NCI-H446 treated with DMSO at 0.1 percent for 48 hours (cell line): ENCODE measurements around the gene IER5.
A peak's percentile ranks its signal among the peaks of the same experiment; 100 is the strongest.

Experiments used
- DNase-seq: peaks from one replicate; lab custom pipeline; 2025; lab: John Stamatoyannopoulos, UW

The IER5 gene

DNA sequence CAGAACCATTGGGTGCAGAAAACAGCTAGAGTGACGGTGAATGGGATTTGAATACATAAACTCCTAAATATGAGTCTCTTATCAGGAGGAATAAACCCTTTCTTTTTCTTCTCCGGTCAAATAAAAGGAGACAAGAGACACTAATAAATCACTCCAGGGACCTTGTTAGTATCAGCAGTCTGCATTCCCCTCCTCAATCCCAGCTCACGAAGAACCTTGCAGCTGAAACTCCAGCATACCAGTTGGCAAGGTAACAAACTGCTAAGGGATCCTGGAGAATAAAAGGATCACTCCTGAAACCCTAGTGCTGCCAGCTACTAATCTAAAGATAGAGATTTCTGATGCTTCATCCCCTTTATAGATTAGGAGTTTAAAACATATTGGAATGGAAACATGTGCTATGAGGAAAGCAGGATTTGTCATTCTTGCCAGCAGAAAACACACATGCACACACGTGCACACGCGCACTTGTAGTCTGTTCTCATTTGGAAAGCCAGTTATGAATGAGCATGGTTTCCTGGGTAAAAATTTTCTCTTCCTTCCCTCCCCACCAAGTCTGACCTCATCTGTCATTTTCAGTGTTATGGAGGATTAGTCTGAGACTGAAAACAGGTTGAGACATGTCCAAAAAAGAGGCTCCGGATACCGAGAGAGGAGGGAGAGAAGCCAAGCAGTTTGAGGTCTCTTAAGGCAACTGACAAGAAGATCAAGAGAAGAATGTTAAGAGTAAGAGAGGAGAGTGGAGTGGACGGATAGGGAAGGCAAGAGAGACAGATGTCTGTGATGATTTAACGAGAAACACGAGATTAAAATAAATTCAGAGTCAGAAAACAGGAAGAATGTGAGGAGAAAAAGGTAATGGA is 10.9 kb downstream of the IER5 start:
- DNase-seq, result peak; percentile 83

DNA sequence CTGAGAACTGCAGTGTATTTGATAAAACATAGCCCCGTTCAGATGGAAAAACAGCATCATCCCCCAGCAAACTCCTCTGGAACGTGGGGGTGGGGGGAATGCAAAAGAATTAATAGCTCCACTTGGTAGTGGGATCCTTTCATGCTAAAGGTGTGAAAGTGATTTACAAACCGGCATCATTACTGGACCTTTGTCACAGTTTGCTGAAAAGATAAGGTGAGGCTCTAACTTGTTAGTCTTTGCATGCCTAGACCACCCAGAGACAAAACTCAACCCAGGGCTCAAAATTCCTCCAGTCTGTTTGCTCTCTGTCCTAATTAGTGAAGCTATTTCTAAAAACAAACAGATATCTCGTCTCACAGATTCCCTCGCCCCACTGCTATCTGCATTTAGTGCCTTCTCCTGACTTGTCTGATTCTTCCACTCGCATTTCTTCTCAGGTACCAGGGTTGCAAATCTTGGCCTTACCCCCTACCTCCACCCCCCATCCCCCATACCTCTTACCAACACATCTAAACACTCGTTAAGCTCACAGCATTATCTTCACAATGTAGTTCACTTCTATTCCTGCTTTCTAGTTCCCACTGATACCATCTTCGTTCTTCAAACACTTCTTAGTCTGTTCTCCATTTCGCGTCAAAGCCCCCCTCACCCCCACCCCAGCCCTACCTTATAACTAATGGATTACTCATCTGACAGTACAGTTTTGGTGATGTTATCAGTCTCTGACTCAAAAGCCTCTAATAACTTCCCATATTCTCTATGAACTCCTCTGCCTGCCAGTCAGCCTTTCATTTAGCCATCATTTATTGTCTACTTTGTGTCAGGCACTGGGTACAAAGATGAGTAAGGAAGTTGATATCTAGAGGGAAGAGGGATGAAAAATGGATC is 11.8 kb downstream of the IER5 start:
- DNase-seq, result no peak

DNA sequence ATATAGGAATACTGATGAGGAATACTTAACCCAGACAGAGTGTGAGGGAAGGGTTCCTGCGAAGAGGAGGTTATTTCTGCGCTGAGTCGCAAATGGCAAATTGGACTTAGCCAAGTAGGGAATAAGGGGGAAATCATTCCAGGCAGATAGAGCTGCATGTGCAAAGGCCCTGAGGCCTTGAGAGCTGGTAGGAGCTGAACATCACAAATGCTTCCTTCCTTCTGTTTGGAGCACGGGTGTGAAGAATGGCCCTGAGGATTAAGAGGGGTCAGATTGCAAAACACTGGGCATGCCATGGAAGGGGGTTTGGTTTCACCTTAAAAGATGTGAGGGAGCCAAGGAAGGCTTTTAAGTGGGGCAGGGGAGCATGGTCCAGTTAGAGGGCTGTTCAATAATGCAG is 12.4 kb downstream of the IER5 start:
- DNase-seq, result no peak

DNA sequence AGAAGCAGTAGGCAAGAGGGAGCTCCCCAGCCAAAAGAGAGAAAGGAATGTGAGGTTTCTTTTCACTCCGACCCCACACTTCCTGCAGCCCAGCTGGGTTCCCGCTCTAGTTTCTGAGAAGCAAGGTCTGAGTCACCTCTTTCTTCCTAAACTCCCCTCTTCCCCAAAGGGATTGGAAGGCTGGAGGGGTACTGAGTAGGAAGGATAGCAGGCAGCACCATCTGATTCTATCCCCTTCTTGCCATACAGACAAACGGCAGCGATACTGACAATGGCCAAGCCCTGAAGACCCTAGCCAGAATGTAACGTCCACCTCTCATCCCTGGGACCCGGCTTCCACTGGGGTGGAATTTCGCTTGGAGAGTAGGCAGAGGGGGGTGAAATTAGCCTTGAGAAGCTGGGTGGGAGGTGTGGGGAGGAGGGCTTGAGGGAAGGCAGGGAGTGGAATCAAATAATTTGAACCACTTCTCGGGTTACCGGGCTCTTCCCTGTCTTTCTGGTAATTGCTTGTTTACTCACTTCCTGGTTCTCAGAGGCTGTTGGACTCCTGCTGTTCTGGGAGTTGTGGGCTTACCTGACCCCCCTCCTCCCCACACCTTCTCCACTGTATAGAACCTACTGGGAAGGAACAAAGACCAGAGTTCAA is 13.2 kb downstream of the IER5 start:
- DNase-seq, result no peak

DNA sequence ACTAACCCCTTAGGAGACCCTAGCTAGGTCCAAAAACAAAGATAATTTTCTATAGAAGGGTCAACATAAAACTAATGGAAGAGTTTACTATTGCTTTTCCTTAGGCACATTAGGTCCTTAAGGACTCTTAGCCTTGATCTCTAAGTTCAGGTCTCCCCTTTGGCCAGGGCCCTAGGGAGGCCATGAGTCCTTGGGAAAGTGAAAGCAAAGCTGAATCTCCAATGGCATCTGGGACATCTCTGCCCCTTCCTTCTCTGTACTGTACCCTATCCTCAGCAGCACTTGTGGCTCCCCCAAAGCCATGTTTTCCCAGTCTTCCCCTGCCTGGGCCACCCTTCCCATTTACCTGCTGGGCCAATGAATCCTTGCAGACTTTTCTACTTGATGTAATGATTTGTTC is 14.3 kb downstream of the IER5 start:
- no peak for DNase-seq

DNA sequence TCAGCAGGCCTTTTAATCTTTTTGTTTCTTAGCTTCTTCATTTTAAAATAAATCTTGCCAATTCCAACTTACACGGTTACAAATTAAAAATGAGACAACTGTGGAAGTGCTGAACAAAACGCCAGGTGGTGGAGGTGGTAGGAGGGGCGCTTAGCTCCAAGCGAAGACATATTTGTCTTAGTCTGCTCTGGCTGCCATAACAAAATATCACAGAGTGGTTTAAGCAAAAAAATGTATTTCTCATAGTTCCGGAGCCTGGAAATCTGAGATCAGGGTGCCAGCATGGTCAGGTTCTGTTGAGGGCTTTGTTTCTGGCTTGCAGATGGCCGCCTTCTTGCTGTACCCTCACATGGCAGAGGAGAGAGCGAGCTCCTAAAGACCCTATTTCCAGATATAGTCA is 14.9 kb downstream of the IER5 start:
- no peak for DNase-seq

DNA sequence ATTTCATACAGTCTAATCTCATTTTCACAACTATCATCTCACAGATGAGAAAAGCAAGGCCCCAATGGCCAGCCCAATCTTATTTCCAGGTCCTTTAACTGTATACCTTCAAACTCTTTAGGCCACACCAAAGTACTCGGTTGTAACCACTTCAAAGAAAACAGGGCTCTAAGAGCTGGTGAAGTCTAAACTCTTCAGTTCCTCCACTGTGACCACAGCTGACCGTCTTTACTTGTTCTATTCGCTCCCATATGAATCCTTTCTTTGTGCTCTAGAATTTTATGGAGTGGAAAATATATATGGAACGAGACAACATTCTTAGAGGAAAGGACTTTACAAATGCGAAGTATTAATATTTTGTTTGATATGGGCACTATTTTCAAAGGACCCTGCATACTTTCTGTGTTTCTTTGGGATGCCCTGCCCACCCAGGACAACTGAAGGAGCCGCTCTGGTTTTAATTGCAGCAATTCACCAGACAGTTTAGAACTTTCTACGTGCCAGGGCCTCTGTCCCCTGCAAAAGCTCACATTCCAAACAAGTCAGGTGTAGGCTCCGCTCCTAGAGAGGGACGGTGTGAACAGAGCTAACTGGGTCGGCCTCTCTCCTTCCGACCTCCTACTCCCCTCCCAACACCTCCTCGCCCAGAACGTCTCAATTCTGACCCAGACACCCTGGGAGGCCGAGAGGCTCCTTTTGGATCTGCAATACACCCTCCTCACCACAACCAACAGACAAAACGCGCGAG is 15.7 kb downstream of the IER5 start:
- DNase-seq, result no peak

DNA sequence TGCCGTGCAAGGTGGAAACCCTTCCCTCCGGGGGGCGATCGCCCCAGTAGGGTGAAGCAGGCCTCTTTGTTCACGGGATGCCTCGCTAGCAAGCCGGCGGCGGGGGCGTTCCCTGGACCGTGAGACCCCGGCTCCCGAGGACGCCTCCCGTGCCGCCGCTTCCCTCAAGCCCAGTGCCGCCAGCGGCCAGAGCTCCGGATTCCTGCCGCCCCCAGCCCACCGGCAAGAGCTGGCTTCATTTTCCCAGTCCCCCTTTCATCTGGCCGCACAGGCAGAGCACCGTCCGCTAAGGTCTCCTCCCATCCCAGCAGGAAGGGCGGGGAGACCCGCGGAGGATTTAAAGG is 16.3 kb downstream of the IER5 start:
- DNase-seq, result no peak

DNA sequence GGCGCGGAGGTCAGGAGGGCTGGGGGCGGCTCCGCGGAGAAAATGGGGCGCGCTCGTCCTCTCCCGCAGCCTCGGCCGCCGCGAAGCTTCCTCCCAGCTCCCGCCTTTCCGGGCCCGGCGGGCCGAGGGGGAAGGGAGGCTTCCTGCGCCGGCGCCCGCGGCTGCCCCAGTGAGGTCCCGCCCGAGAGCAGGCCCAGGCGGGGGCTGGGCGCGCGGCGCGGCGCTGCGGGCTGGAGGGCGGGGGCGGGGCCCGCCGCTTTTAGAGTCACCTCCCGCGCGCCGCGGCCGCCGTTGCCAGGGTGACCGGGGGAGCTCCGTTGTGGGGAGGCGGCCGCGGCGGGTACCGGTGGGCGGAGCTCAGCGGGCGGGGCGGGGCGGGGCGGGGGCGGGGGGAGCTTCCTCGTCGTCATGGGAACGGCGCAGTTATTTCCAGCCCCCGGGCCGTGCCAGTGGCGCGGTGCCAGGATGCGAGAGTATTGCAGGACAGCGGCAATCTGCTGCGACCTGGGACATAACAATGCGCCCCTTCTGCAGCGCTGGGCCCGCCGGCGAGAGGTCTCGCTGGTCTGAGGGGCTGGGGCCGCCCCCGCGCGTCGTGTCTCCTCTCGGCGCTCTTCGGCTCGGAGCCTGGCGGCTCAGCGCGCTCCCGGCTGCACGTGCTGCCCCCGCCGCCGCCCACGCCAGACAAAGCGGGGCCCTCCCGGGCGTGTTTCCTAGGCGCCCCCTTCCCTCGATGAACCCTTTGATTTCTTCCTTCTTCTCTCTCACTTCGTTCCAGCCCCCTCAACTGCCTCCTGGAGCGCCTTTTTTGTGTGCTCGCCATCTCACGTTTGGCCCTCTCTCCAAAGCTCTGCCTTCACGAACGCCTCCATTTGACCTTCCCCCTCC is 16.9 kb downstream of the IER5 start:
- DNase-seq, result peak; percentile 92

DNA sequence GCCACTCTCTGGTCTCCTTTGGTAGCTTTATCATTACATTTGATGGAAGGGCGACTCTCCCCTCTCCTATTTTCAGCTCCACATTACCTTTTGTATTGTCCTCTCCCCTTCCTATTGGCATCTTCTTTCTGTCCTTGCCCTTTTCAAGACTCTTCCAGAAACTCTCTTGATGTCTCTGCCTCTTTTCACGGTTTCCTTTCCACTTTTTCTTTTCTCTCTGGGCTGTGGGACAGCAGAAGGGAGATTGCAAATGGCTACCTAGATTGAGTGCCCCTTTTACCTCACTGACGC is 17.5 kb downstream of the IER5 start:
- no peak for DNase-seq

DNA sequence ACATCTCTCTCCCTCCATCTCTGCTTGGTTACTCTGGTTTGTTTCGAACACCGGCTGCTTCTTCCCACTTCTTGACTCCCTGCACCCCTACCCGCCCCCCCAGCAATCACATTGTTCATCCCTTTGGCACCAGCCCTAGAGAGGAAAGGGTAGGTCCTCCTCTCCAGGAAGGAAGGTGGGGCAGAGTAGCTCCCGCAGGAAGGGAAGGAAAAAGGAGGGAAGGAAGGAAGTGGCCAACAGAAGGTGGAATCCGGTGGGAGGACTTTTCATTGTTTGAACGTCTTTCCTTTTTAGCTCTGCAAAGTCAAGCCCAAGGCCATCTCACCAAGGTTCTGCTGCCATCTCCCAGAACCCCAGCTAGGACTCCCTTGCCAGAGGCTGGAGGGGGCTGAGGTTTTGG is 18.0 kb downstream of the IER5 start:
- DNase-seq, result no peak

DNA sequence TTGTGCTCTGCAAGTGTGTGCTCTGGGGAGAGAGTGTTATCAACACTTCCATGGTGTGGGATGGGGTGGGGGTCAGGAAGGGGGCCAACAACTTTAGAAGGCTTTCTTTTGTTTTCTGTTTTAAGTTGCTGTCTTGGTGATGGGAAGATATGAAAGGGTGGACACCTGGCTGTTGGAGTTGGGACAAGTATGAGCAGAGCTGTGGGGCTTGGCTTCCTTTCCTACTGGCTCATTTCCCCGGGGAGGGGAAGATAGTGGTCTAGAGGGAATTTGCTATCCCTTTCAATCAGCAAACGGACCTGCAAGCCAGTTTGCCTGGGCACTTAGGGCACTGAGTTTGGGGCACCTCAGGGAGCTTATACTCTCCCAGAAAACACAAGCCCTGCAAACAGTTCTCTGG is 19.2 kb downstream of the IER5 start:
- DNase-seq, result no peak

DNA sequence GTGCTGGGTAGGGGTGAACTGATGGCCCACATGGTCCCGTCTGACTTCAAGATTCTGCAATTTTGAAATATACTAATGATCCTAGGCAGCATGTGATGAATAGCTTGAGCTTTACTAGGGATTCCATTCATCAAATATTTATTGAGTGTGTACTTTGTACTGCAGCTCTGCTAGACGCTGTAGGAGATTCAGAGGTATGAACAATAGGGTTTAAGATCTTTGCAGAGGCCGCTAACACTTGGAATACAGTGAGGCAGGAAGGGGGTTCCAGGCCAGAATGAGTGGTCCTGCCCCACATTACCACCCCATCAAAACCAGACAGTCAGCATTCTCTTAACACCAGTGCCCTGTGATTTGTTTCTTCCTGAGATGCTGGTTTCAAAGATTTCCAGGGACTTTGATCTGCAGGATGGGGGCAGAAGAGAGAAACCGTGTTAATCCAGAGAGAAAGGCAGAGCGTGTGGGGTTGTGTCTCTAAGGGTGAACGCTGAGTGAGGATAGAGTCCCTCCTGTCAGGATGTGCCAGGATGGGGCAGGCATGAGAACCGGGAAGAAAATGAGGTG is 19.9 kb downstream of the IER5 start:
- no peak for DNase-seq

DNA sequence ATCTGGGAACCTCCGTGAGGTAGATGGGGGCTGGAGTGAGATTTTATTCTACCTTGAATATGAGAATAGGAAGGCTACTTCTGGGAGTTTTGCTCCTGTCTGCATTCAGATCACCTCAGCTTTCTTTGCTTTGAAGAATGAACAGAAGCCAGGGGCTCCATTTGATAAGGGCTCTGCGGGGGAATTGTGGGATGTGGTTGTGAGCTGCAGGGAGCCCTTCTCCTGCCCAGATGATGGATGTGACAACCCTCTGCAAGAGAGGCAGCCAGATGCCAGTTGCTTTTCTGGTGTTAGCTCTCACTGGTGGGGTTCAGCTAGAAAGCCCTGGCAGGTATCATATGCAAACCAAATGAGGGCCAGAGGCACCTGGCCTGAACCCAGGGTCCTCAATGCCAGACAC is 21.5 kb downstream of the IER5 start:
- DNase-seq, result no peak

DNA sequence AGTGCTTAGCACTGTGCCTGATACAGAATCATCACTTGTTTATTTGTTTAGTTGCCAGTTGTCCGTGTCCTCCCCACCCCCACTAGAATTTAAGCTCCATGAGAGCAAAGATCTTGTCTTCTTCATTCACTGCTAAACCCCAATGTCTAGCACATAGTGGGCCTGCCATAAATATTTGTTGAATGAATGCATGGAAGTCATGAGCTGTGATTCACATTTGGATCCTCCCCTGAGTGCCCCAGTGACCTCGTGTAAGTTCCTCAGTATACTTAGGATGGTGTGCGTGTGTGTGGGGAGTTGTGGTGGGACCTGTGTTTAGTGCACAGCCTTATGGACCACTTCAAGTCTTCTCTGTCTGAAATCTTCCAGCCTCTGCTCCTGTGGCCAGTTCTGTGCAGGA is 23.1 kb downstream of the IER5 start:
- no peak for DNase-seq

DNA sequence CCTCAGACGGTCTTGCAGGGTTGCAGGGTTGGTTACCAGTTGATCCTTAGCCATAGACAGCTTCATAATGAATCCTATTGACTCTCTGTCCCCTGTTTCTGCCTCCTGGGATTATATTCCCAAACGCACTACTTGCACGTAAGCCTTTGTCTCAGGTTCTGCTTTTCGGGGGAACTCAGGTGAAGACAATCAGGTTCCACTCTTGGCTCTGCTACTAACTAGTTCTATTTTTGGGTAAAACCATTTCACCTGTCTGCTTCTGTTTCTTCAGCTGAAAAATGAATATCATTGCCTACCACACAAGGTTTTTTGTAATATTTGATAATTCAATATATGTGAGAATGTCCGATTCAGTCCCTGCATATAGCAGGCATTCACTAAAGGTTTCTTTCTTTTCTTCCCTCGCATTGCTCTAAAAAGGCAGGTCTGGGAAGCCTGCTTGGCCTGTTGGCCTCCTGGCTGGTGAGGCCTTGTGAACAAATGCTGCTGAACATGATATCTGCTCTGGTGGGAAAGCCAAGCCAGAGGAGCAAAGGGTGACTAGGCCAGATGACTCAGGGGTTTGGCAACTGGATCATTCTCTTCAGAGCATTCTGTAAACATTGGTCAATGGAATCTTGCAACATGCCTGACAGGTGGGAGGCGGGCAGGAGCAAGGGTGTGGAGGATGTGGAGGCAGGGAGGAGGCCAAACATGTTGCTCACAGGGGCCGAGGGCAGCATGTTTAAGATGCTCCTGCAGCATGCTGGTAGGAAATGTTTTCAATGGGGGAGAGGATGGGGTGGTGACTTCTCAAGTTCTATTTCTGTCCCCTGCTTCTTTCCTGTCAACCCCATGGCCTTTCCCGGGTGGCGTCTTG is 23.8 kb downstream of the IER5 start:
- peak; percentile 61 for DNase-seq

DNA sequence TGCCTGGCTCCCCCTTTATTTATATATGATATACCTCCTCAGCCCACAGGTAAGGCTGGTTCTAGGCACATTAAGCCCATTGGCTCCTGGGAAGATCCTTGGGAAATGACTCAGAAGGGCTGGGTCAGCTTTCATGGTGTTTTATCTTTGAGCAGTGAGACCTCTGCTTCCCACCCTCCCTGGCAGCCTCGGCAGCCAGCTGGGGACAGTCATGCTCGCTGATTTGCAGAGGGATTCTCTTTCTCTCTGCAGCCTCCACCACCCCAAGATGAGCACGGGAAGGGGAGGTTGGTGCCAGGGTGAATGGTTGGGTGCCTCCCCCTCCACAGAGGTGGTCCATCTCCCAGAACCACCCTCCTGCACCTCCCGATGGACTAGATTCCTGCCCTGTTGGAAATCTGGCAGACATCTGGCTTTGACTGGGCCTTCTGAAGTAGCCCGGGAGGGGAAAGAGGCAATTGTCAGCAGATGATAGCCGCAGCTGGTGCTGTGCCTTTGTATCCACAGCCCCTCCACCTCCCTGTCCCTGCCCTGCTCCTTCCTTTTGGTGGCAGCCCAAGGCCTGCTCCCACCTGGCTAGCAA is 24.6 kb downstream of the IER5 start:
- no peak for DNase-seq

DNA sequence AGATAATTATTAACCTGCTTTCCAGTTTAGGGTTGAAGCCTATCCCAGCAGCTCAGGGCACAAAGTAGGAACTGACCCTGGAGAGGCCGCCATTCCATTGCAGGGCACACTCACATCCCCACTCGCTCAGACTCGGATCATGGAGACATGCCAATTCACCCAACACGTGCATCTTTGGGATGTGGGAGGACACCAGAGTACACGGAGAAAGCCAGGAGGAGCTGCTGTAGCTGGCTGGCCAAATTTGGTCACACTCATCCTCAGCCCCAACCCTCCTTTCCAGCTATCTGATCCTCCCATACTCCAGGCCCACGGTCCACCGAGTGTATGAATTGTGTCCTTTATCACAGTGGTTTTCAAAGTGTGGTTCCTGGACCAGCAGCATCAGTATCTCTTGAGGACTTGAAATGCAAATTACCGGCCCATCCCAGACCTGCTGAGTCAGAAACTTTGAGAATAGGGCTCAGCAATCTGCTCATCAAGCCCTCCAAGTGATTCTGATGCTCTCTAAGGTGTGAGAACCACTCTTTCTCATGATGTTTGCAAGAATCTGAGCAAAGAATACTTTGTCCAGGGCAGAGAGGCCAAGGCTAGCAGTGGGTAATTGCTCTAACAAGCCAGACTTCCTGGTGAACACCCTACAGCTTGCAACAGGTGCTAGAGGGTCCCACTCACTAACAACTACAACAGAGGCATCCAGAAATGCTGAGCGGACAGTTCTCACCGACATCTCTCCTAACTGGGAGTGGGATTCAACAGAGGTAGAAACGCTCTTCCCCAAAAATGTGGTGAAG is 26.3 kb downstream of the IER5 start:
- no peak for DNase-seq

DNA sequence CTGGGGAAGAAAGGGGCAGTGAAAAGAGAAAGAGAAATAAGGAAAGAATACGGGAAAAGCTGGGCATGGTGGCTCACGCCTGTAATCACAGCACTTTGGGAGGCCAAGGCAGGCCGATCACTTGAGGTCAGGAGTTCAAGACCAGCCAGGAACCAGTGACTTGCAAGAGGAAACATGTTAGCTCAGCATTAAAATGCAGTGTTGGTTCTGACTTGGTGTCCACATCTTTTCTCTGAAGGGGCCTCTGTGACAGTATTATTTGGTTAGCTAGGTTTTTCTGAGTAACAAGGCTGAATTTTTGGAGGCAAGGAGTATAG is 26.8 kb downstream of the IER5 start:
- DNase-seq, result no peak
